ENCODE results near the gene PRODH2. TPM values are rescaled to one million over a fixed set of nuclear protein-coding genes. Genes with fewer than 3 reads are reported as not detected.

PRODH2 gene
- total and polyA plus RNA-seq, 2 of the 13 experiments (the other 11 are each of a cell fraction or from before 2014, with no cell fraction given): 86.7 to 118 TPM

GRCh38 chr19:35848919-35849505 is 36.4 kb upstream of the PRODH2 start:
- ChIA-PET CTCF (ENCODE audit: low intra/inter-chr PET ratio, low total read pairs) (no interaction called here), POLR2A (no interaction called here)
- in situ Hi-C loops (cut with HindIII; ENCODE audit: extremely low pct_ligation_motif_present, low pct_unique_long_range_greater_than_20kb): no loop called here

GRCh38 chr19:35848486-35848885 is 35.8 kb upstream of the PRODH2 start:
- CTCF ChIA-PET (ENCODE audit: low intra/inter-chr PET ratio, low total read pairs): no interaction called here
- no peak for FAIRE-seq
- Histone ChIP-seq H3K36me3 (replicated peaks in 1 of 2; ENCODE audit: control insufficient read depth in 1 of 2, insufficient read depth in 2 of 2, low read length in 2 of 2) (no peaks in the 10 kb centered on the region), H3K79me2 (ENCODE audit: insufficient read depth, low read length) (no peaks in the 10 kb centered on the region), H3K4me3 (replicated peaks in 1 of 3; ENCODE audit: insufficient read depth in 1 of 3, low read depth in 2 of 3, low read length in 3 of 3) (no peak overlapping the region), H3K4me2 (ENCODE audit: low read depth, low read length) (no peak overlapping the region), H3K9me3 (ENCODE audit: low read length) (no peaks in the 10 kb centered on the region), H2AFZ (ENCODE audit: low read length) (no peak overlapping the region), H4K20me1 (ENCODE audit: insufficient read depth, low read length) (no peaks in the 10 kb centered on the region), H3K4me1 (ENCODE audit: insufficient read depth, low read length) (peaks cover 27% of the 10 kb centered on the region), H3K27ac (ENCODE audit: extremely low read length, insufficient read depth, low read length) (no peak overlapping the region), H3K27me3 (ENCODE audit: control insufficient read depth in 1 of 2, insufficient read depth in 2 of 2, low read length in 2 of 2) (peaks cover 4 to 60% of the 10 kb centered on the region in 2 experiments; a peak in 4 of 5 replicates), H3K9ac (ENCODE audit: insufficient read depth, low read depth, low read length) (no peak overlapping the region)
- no peak for ATAC-seq
- in situ Hi-C loops (cut with HindIII; ENCODE audit: extremely low pct_ligation_motif_present, low pct_unique_long_range_greater_than_20kb): no loop called here
- intact Hi-C loops (cut with micrococcal nuclease; ENCODE audit: unreplicated experiment): no loop called here
- POLR2A ChIA-PET: no interaction called here
- no TSS peak for BruUV-seq (replicated peaks)
- WGBS (ENCODE audit: low lambda C conversion rate): 50% methylated on average over 8 of the region's 8 CpGs
- DNase-seq (ENCODE audit: low spot score): no peak
- TF ChIP-seq KDM1A (CRISPR knock-in tag; IDR thresholded peaks at IDR 0.05) (no peak), ZNF550 (CRISPR knock-in tag; IDR thresholded peaks at IDR 0.05; ENCODE audit: borderline replicate concordance) (no peak), PRPF4 (IDR thresholded peaks at IDR 0.05; ENCODE audit: low read depth, low read length, poor library complexity, severe bottlenecking) (no peak), ZNF101 (CRISPR knock-in tag; IDR thresholded peaks at IDR 0.05; ENCODE audit: borderline replicate concordance, low read depth) (no peak), NFAT5 (CRISPR knock-in tag; IDR thresholded peaks at IDR 0.05) (no peak), IRF1 (CRISPR knock-in tag; IDR thresholded peaks at IDR 0.05; ENCODE audit: low read depth) (no peak)

More at GRCh38 chr19:35848919-35849505, 36.4 kb upstream of the PRODH2 start:
- Histone ChIP-seq H3K27ac (ENCODE audit: extremely low read length, insufficient read depth, low read length) (no peak overlapping the region), H3K36me3 (replicated peaks in 1 of 2; ENCODE audit: control insufficient read depth in 1 of 2, insufficient read depth in 2 of 2, low read length in 2 of 2) (no peaks in the 10 kb centered on the region), H2AFZ (ENCODE audit: low read length) (no peak overlapping the region), H3K9me3 (ENCODE audit: low read length) (no peaks in the 10 kb centered on the region), H3K27me3 (ENCODE audit: control insufficient read depth in 1 of 2, insufficient read depth in 2 of 2, low read length in 2 of 2) (peaks cover 4 to 57% of the 10 kb centered on the region in 2 experiments; a peak in 4 of 5 replicates), H3K79me2 (ENCODE audit: insufficient read depth, low read length) (no peaks in the 10 kb centered on the region), H3K9ac (ENCODE audit: insufficient read depth, low read depth, low read length) (no peak overlapping the region), H3K4me3 (replicated peaks in 1 of 3; ENCODE audit: insufficient read depth in 1 of 3, low read depth in 2 of 3, low read length in 3 of 3) (no peak overlapping the region), H3K4me2 (ENCODE audit: low read depth, low read length) (no peak overlapping the region), H3K4me1 (ENCODE audit: insufficient read depth, low read length) (peaks cover 26% of the 10 kb centered on the region), H4K20me1 (ENCODE audit: insufficient read depth, low read length) (no peaks in the 10 kb centered on the region)
- intact Hi-C loops (cut with micrococcal nuclease; ENCODE audit: unreplicated experiment): no loop called here
- ATAC-seq (no peak), FAIRE-seq (no peak), DNase-seq (ENCODE audit: low spot score) (no peak)
- no TSS peak for BruUV-seq (replicated peaks)
- TF ChIP-seq ZBTB44 (CRISPR knock-in tag; IDR thresholded peaks at IDR 0.05) (no peak), ARNT (IDR thresholded peaks at IDR 0.05) (no peak), NR2F1 (CRISPR knock-in tag; IDR thresholded peaks at IDR 0.05) (no peak)
- WGBS (ENCODE audit: low lambda C conversion rate): 42% methylated on average over 6 of the region's 18 CpGs
